PC-9 (cell line): ENCODE data around the gene PCSK5. TPM values are rescaled to one million over a fixed set of nuclear protein-coding genes. Genes with fewer than 3 reads are reported as not detected.
A peak's percentile ranks its signal among the peaks of the same experiment; 100 is the strongest.

Experiments
- BruUV-seq: library from RNA; stranded (reverse); fragments of 400-500 nt; replicated peaks from 2 replicates; lab custom pipeline; 2021; lab: Mats Ljungman, UMichigan
- CTCF ChIA-PET: fragments of 300-600 bp; sonication (Branson Sonifier 250); formaldehyde crosslinking; loops from one replicate; lab custom pipeline; 2022; ENCODE audit warnings: antibody characterized with exemption; lab: Charles Lee
- POLR2A ChIA-PET: fragments of 300-600 bp; sonication (Branson Sonifier 250); formaldehyde crosslinking; loops from one replicate; lab custom pipeline; 2022; ENCODE audit warnings: antibody characterized with exemption; ENCODE audit not compliant: unreplicated experiment; lab: Charles Lee
- DNase-seq, 2 experiments: peaks; one replicate each; pipeline versions ENCODE4 v3.0.0 to v3.0.0-alpha.2; 2015 to 2022; ENCODE audit warnings: mixed read lengths in 1 of 2
- H2AFZ ChIP-seq: fragments of 200-600 bp; sonication (generic); 2 replicates; pipeline ENCODE4 v1.8.1; 2017; ENCODE audit warnings: antibody characterized with exemption
- H3F3A ChIP-seq: fragments of 200-600 bp; sonication (generic); 2 replicates; pipeline ENCODE4 v1.8.1; 2017; ENCODE audit warnings: antibody characterized with exemption, mild to moderate bottlenecking, low read depth; ENCODE audit not compliant: insufficient read depth
- H3K27ac ChIP-seq: fragments of 200-600 bp; sonication (generic); 2 replicates; pipeline ENCODE4 v1.6.1; 2016; ENCODE audit warnings: mixed run types
- H3K27me3 ChIP-seq: fragments of 200-600 bp; sonication (generic); 2 replicates; pipeline ENCODE4 v1.6.1; 2016; ENCODE audit warnings: low read depth, mixed run types; ENCODE audit not compliant: insufficient read depth
- H3K36me3 ChIP-seq: fragments of 200-600 bp; sonication (generic); 2 replicates; pipeline ENCODE4 v1.6.1; 2016; ENCODE audit warnings: low read depth, mixed run types
- H3K4me1 ChIP-seq: fragments of 200-600 bp; sonication (generic); replicated peaks from 2 replicates; pipeline ENCODE4 v1.6.1; 2016; ENCODE audit warnings: mixed run types; ENCODE audit not compliant: insufficient read depth
- H3K4me2 ChIP-seq: fragments of 200-600 bp; sonication (generic); 2 replicates; pipeline ENCODE4 v1.6.1; 2017; ENCODE audit warnings: mixed run types
- H3K4me3 ChIP-seq: fragments of 200-600 bp; sonication (generic); 2 replicates; pipeline ENCODE4 v1.6.1; 2016; ENCODE audit warnings: mixed run types
- H3K79me2 ChIP-seq: fragments of 200-600 bp; sonication (generic); 2 replicates; pipeline ENCODE4 v1.6.1; 2017; ENCODE audit warnings: low read depth, mixed run types
- H3K9me2 ChIP-seq: fragments of 200-600 bp; sonication (generic); 2 replicates; pipeline ENCODE4 v1.8.1; 2017; ENCODE audit warnings: mild to moderate bottlenecking; ENCODE audit not compliant: insufficient read depth
- H3K9me3 ChIP-seq: fragments of 200-600 bp; sonication (generic); 2 replicates; pipeline ENCODE4 v1.8.1; 2016; ENCODE audit warnings: low read depth; ENCODE audit not compliant: insufficient read depth
- H4K20me1 ChIP-seq: fragments of 200-600 bp; sonication (generic); 2 replicates; pipeline ENCODE4 v1.8.1; 2017; ENCODE audit not compliant: insufficient read depth
- CTCF ChIP-seq: fragments of 200-600 bp; sonication (generic); conservative IDR thresholded peaks from 2 replicates; pipeline ENCODE4 v1.6.1; 2017; ENCODE audit warnings: mixed run types, antibody characterized with exemption, mild to moderate bottlenecking, moderate library complexity
- EZH2 ChIP-seq: fragments of 200-600 bp; sonication (generic); IDR thresholded peaks from 2 replicates; pipeline ENCODE4 v1.8.0; 2017; ENCODE audit warnings: antibody characterized with exemption, low read depth
- intact Hi-C: fragments of 100-400 bp; cut with micrococcal nuclease; formaldehyde crosslinking; loops from one replicate; pipeline ENCODE4 v1.10.0; 2022; ENCODE audit not compliant: unreplicated experiment
- total RNA-seq: library from RNA; stranded (reverse); gene quantifications from 2 replicates; pipeline ENCODE4 v1.2.3, GENCODE V29; 2021

PCSK5 gene
- total RNA-seq, 1 experiment from 2014 or later: 8.2 TPM

GRCh38 chr9:76401176-76401575 lies 510.7 kb downstream of the PCSK5 start:
- no peak for DNase-seq
- BruUV-seq: no TSS peak
- no peak overlapping the region for H2AFZ ChIP-seq
- H3K79me2 ChIP-seq: no peaks in the 10 kb centered on the region
- peak overlapping the region; percentile 83 for H3K27ac ChIP-seq
- no peaks in the 10 kb centered on the region for H3K9me3 ChIP-seq
- CTCF ChIA-PET: interaction anchor here (0.6 to 1.0 kb wide), 2 partner anchors 80 to 302 kb away, joined by 3 read pairs; no protein-coding TSS in a partner anchor
- H4K20me1 ChIP-seq: no peaks in the 10 kb centered on the region
- H3K9me2 ChIP-seq: no peaks in the 10 kb centered on the region
- H3K27me3 ChIP-seq: no peaks in the 10 kb centered on the region
- H3K4me2 ChIP-seq: peak overlapping the region; percentile 62; the same call in 1 of the 2 replicates
- peaks cover 37% of the 10 kb centered on the region for H3K4me1 ChIP-seq
- H3K36me3 ChIP-seq: no peaks in the 10 kb centered on the region
- peaks cover 23% of the 10 kb centered on the region for H3F3A ChIP-seq
- POLR2A ChIA-PET: interaction anchor here (0.6 kb wide), 2 partner anchors 44 to 58 kb away, joined by 3 read pairs; partner anchors contain the start of gene GCNT1
- intact Hi-C loops: no loop called here
- no peak overlapping the region; the same call in 1 of the 2 replicates for H3K4me3 ChIP-seq
- TF ChIP-seq EZH2: no peak
- no peak for TF ChIP-seq CTCF

DNA sequence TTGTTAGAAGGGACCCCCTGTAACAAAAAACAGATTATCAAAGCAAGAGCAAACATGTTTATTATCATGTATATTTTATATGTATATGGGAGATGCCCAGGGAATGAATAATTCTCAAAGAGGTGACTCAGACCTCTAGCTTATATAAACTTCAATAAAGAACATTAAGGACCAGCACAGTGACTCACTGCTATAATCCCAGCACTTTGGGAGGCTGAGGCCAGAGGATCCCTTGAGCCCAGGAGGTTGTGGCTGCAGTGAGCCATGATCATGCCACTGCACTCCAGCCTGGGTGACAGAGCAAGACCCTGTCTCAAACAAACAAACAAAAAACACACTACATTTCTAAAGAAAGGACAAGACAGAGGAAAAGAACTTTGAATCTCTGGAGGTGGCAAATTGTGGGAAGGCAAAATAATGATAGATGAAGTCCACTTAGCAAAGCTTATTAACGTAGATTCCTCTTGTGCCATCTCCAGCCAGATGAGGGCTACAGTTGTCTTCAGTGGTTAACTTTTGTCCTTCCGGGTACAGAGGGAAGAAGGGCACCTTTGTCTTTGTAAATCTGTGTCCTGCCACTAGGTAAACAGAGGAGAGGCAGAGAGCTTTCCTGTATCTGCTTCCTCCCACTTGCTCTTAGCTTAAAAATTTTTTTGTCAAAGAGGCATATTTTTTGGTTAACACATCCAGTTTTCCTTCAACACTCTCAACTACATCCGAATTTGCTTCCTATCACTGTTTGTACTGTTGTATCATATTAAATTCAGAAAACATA lies 511.3 kb downstream of the PCSK5 start:
- POLR2A ChIA-PET: no interaction called here
- Histone ChIP-seq H3K36me3 (no peaks in the 10 kb centered on the region), H3K79me2 (no peaks in the 10 kb centered on the region), H3K4me3 (no peak overlapping the region), H4K20me1 (no peaks in the 10 kb centered on the region), H3F3A (peaks cover 23% of the 10 kb centered on the region), H3K9me2 (no peaks in the 10 kb centered on the region), H3K9me3 (no peaks in the 10 kb centered on the region), H3K4me1 (peaks cover 37% of the 10 kb centered on the region), H3K27ac (peak overlapping the region; percentile 83), H3K27me3 (no peaks in the 10 kb centered on the region), H3K4me2 (no peak overlapping the region), H2AFZ (no peak overlapping the region)
- intact Hi-C loops: loop anchor here (2.0 kb wide), 1 partner anchor 57 kb away; the partner anchor contains the start of gene GCNT1
- DNase-seq: no peak
- BruUV-seq: no TSS peak
- CTCF ChIA-PET: interaction anchor here (0.6 kb wide), 1 partner anchor 18 kb away, joined by 3 read pairs; no protein-coding TSS in a partner anchor
- TF ChIP-seq CTCF (no peak), EZH2 (no peak)

- Histone ChIP-seq H3K27me3 (no peaks in the 10 kb centered on the region), H3K27ac (no peak overlapping the region), H3K4me2 (peak overlapping the region; percentile 57), H3K36me3 (no peaks in the 10 kb centered on the region), H3F3A (peaks cover 23% of the 10 kb centered on the region), H3K9me3 (no peaks in the 10 kb centered on the region), H3K9me2 (no peaks in the 10 kb centered on the region), H2AFZ (no peak overlapping the region), H4K20me1 (no peaks in the 10 kb centered on the region), H3K4me3 (0 out of 2 replicates have a peak overlapping the region, but pooled peaks have one; percentile 15), H3K79me2 (no peaks in the 10 kb centered on the region), H3K4me1 (peaks cover 37% of the 10 kb centered on the region)
- POLR2A ChIA-PET: no interaction called here
- DNase-seq: peak in 1 of 2 experiments; percentile 68
- BruUV-seq: no TSS peak
- intact Hi-C loops: loop anchor here (1.0 to 2.0 kb wide), 3 partner anchors 44 to 255 kb away; partner anchors contain the start of gene GCNT1
- CTCF ChIA-PET: no interaction called here
- TF ChIP-seq EZH2 (no peak), CTCF (peak; percentile 58; the same call in 1 of the 2 replicates)
Measured at GRCh38 chr9:76403352-76403751, 512.9 kb downstream of the PCSK5 start.
